GM12875 (cell line): ENCODE results near the gene NDUFA11.

Experiments used
- H3K4me3 ChIP-seq: one replicate; pipeline ENCODE4 v1.5.1; 2011; ENCODE audit warnings: low read depth, low read length, control low read depth
- CTCF ChIP-seq: IDR thresholded peaks from 2 replicates; pipeline ENCODE4 v1.5.1; 2011; ENCODE audit warnings: low read depth, mild to moderate bottlenecking, control low read depth, inconsistent platforms, low read length, moderate library complexity, borderline replicate concordance; ENCODE audit not compliant: insufficient read depth

NDUFA11 gene

GRCh38 chr19:5937550-5937949 is 34.0 kb upstream of the NDUFA11 start:
- no peak for TF ChIP-seq CTCF
- H3K4me3 ChIP-seq = no peak overlapping the region

GRCh38 chr19:5936292-5936592 is 32.7 kb upstream of the NDUFA11 start:
- H3K4me3 ChIP-seq = no peak overlapping the region
- TF ChIP-seq CTCF = no peak

- TF ChIP-seq CTCF = no peak
- no peak overlapping the region for H3K4me3 ChIP-seq
Observed at GRCh38 chr19:5935473-5936291, 32.1 kb upstream of the NDUFA11 start.

- H3K4me3 ChIP-seq = no peak overlapping the region
- TF ChIP-seq CTCF = no peak
Observed at GRCh38 chr19:5934774-5935472, 31.3 kb upstream of the NDUFA11 start.

- H3K4me3 ChIP-seq = no peak overlapping the region
- TF ChIP-seq CTCF = no peak
Observed at GRCh38 chr19:5934069-5934401, 30.4 kb upstream of the NDUFA11 start.

- no peak for TF ChIP-seq CTCF
- H3K4me3 ChIP-seq = no peak overlapping the region
Observed at GRCh38 chr19:5933391-5934068, 29.9 kb upstream of the NDUFA11 start.
